ENCODE measurements around the gene SIX1. TPM values are rescaled to one million over a fixed set of nuclear protein-coding genes. Genes with fewer than 3 reads are reported as not detected.

The SIX1 gene
- total RNA-seq, 4 donors from 2014 or later, result 8.8 to 27.5 (median 16.0) TPM

GRCh38 chr14:60658909-60659585 is 9.8 kb upstream of the SIX1 start:
- no peak for TF ChIP-seq CTCF (IDR thresholded peaks at IDR 0.05; ENCODE audit: low read depth)

- no peak for TF ChIP-seq CTCF (IDR thresholded peaks at IDR 0.05; ENCODE audit: low read depth)
Observed at GRCh38 chr14:60658211-60658690, 9.0 kb upstream of the SIX1 start.

GRCh38 chr14:60657456-60658210 is 8.4 kb upstream of the SIX1 start:
- no peak for TF ChIP-seq CTCF (IDR thresholded peaks at IDR 0.05; ENCODE audit: low read depth)

GRCh38 chr14:60656686-60657455 is 7.6 kb upstream of the SIX1 start:
- TF ChIP-seq CTCF (IDR thresholded peaks at IDR 0.05; ENCODE audit: low read depth), result no peak

DNA sequence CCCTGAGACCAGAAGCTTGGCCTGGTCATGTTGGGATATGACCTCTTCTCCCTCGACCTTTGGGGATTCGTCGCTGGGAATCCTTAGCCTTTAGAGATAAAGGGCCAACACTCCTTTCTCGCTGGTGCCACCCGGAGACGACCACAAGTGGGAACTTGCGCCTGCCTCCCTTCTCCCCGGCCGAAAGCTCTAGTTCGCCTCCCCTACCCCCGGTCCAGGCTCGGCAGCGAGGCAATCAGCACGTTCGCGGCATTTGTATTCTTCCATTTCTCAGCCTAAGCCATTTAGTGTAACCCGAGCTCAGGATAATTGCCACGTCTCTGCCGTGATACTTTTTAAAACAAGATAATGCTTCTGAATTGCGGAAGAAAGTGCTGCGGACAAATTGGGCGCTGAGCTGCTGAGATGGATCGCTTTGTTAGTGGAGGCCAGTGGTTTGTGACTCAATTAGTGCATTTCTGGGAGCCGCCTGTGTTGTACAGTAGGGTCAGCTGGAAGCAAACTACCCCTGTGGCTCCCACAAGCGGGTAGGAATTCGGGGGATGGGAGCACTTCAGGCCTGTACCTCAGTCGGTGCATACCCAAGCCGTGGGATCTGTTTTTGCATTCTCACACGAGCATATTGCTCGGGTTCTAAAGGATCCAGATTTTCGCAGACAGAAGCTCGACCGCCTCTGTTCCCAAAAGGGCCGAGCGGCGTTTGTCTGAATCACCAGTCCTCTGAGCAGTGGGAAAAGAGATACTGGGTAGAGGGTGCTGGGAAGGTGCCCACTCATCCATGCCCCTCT is 6.8 kb upstream of the SIX1 start:
- TF ChIP-seq CTCF (IDR thresholded peaks at IDR 0.05; ENCODE audit: low read depth), result no peak

GRCh38 chr14:60655119-60655897 is 6.0 kb upstream of the SIX1 start:
- no peak for TF ChIP-seq CTCF (IDR thresholded peaks at IDR 0.05; ENCODE audit: low read depth)
